Keratinocyte (primary cell): ENCODE data around the gene FAM240B.

Experiments used
- EZH2 ChIP-seq: IDR thresholded peaks from one replicate; pipeline ENCODE4 v1.6.1; 2012; ENCODE audit warnings: inconsistent platforms, mild to moderate bottlenecking, low read length, moderate library complexity
- TF ChIP-seq, protein P1 (sequence below), 3 experiments: IDR thresholded peaks in 1 of 3; conservative IDR thresholded peaks in 1 of 3; optimal IDR thresholded peaks in 1 of 3; 2 replicates in 2 of 3; 3 replicates in 1 of 3; pipeline versions ENCODE3 to v1.5.1; 2011; ENCODE audit warnings: low read length in 3 of 3, mild to moderate bottlenecking in 3 of 3, moderate library complexity in 2 of 3, control low read depth in 1 of 3, inconsistent platforms in 1 of 3; ENCODE audit not compliant: insufficient read depth in 2 of 3; ENCODE audit errors: extremely low read depth in 1 of 3

GRCh38 chr9:38708759-38709158, 11.2 kb downstream of the FAM240B start:
- TF ChIP-seq EZH2 = no peak
- TF ChIP-seq, protein P1, sequence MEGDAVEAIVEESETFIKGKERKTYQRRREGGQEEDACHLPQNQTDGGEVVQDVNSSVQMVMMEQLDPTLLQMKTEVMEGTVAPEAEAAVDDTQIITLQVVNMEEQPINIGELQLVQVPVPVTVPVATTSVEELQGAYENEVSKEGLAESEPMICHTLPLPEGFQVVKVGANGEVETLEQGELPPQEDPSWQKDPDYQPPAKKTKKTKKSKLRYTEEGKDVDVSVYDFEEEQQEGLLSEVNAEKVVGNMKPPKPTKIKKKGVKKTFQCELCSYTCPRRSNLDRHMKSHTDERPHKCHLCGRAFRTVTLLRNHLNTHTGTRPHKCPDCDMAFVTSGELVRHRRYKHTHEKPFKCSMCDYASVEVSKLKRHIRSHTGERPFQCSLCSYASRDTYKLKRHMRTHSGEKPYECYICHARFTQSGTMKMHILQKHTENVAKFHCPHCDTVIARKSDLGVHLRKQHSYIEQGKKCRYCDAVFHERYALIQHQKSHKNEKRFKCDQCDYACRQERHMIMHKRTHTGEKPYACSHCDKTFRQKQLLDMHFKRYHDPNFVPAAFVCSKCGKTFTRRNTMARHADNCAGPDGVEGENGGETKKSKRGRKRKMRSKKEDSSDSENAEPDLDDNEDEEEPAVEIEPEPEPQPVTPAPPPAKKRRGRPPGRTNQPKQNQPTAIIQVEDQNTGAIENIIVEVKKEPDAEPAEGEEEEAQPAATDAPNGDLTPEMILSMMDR (optimal IDR thresholded peaks at IDR 0.05 in 1 of 3, IDR thresholded peaks at IDR 0.05 in 1 of 3, conservative IDR thresholded peaks at IDR 0.05 in 1 of 3; ENCODE audit: extremely low read depth in 1 of 3, insufficient read depth in 2 of 3, low read length in 3 of 3) = no peak
